Mucosa of descending colon (tissue), 3 donors: ENCODE results near the gene C2orf76. TPM values are rescaled to one million over a fixed set of nuclear protein-coding genes. Genes with fewer than 3 reads are reported as not detected.
"Not testable (repeated sequence)": the region's sequence is repeated elsewhere in the genome, so short reads cannot be mapped to it uniquely, and the experiment has no call there.

Experiments
- ATAC-seq: fragments of 200-7000 bp; cut with Tn5 transposase; one replicate; pipeline ENCODE4 v1.9.1; 2020; ENCODE audit warnings: mild to moderate bottlenecking, moderate library complexity
- DNase-seq, 3 donors: peaks; one replicate each; pipeline ENCODE4 v3.0.0-alpha.2; 2020
- H3K36me3 ChIP-seq: fragments of 200-600 bp; one replicate; pipeline ENCODE4 v1.8.0; 2021; ENCODE audit warnings: low read depth, mild to moderate bottlenecking
- H3K4me1 ChIP-seq: fragments of 200-600 bp; one replicate; pipeline ENCODE4 v1.8.0; 2021; ENCODE audit warnings: low read depth, mild to moderate bottlenecking
- H3K4me3 ChIP-seq: fragments of 200-600 bp; one replicate; pipeline ENCODE4 v1.8.0; 2021; ENCODE audit warnings: mild to moderate bottlenecking
- H3K9me3 ChIP-seq: fragments of 200-600 bp; one replicate; pipeline ENCODE4 v1.8.0; 2021; ENCODE audit warnings: mild to moderate bottlenecking
- intact Hi-C, 2 donors: fragments of 100-400 bp; cut with DNase I in 1 of 2; cut with micrococcal nuclease in 1 of 2; formaldehyde crosslinking; loops; one replicate each; pipeline versions ENCODE4 v1.11.0 to v1.11.1; 2022; cut with DNase I, micrococcal nuclease
- total RNA-seq, 3 donors: library from RNA; stranded (reverse); fragmentation: NEBNext Ultra II Directional in 2 of 3; extraction: Animal tissue kit (Norgen Biotek cat#: 25700) in 2 of 3; gene quantifications; one replicate each; pipeline versions ENCODE4 v1.2.1 to v1.2.4, GENCODE V29; 2021 to 2023
- TF ChIP-seq, protein P1 (sequence below): fragments of 200-600 bp; IDR thresholded peaks from one replicate; pipeline ENCODE4 v1.8.0; 2022; ENCODE audit warnings: antibody characterized with exemption, mild to moderate bottlenecking
- donor health status: DM: no; HTN: no; CAD: no; lungs with moderate emphysema.
- donor health status: DM: no; HTN: no; CAD: no.
- donor health status: DM: no; HTN: yes; CAD: no.

The C2orf76 gene
- total RNA-seq, 3 donors from 2014 or later, result 5.4 to 11.2 (median 5.5) TPM

DNA sequence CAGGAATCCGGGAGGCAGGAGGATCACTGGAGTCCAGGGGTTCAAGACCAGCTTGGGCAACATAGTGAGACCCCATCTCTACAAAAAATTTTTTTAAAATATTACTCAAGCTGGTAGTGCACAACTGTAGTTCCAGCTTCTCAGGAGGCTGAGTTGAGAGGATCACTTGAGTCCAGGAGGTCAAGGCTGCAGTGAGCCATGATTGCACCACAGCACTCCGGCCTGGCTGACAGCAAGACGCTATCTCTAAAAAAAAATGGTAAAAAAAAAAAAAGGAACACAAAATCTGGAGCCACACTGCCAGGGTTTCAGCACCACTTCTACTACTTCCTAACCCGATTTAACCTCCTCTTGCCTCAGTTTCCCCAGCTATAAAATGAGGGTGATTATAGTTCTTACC lies 86.0 kb downstream of the C2orf76 start:
- Histone ChIP-seq H3K9me3 (no peaks in the 10 kb centered on the region), H3K36me3 (no peaks in the 10 kb centered on the region), H3K4me3 (no peak overlapping the region), H3K4me1 (no peaks in the 10 kb centered on the region)
- intact Hi-C loops, result no loop called here
- ATAC-seq (no peak), DNase-seq (no peak)
- TF ChIP-seq, protein P1, sequence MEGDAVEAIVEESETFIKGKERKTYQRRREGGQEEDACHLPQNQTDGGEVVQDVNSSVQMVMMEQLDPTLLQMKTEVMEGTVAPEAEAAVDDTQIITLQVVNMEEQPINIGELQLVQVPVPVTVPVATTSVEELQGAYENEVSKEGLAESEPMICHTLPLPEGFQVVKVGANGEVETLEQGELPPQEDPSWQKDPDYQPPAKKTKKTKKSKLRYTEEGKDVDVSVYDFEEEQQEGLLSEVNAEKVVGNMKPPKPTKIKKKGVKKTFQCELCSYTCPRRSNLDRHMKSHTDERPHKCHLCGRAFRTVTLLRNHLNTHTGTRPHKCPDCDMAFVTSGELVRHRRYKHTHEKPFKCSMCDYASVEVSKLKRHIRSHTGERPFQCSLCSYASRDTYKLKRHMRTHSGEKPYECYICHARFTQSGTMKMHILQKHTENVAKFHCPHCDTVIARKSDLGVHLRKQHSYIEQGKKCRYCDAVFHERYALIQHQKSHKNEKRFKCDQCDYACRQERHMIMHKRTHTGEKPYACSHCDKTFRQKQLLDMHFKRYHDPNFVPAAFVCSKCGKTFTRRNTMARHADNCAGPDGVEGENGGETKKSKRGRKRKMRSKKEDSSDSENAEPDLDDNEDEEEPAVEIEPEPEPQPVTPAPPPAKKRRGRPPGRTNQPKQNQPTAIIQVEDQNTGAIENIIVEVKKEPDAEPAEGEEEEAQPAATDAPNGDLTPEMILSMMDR, result no peak

DNA sequence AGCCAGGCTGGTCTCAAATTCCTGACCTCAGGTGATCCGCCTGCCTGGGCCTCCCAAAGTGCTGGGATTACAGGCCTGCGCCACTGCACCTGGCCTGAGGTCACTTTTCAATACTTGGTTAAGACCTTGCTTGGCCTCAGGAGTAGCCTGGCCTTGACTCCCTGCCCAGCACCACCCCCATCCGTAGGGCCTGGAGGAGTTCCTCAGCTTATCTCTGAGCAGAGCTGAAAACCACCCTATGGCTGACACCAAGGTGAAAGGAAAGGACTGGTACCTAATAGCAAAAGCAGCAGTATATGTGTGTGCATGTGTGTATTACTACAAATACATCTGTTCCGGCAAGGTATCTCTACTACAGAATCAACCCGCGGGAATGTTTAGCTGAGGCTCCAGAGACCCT lies 87.0 kb downstream of the C2orf76 start:
- DNase-seq (no peak), ATAC-seq (no peak)
- Histone ChIP-seq H3K4me1 (no peaks in the 10 kb centered on the region), H3K36me3 (no peaks in the 10 kb centered on the region), H3K9me3 (no peaks in the 10 kb centered on the region), H3K4me3 (no peak overlapping the region)
- TF ChIP-seq, protein P1, result no peak
- intact Hi-C loops, result no loop called here

DNA sequence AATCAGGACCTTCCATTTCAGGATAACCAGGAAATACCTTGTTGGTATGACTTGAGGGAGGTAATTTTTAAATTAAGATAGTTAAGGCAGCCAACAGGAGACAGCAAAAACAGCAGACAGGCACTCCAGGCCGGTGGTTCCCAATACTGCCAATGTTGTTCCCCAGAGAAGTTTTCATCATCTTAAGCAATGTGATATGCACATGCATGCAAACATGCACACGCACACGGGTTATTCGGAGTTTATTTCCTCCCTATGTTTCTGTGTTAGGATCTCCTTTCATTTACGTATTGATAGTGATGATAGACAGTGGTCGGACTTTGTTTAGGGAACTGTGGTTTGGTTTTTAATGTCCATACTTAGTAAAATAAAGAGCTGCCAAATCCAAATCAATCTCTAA lies 87.7 kb downstream of the C2orf76 start:
- TF ChIP-seq, protein P1, result no peak
- intact Hi-C loops, result no loop called here
- ATAC-seq, result no peak
- Histone ChIP-seq H3K4me3 (no peak overlapping the region), H3K9me3 (no peaks in the 10 kb centered on the region), H3K4me1 (no peaks in the 10 kb centered on the region), H3K36me3 (no peaks in the 10 kb centered on the region)
- DNase-seq, result no peak

DNA sequence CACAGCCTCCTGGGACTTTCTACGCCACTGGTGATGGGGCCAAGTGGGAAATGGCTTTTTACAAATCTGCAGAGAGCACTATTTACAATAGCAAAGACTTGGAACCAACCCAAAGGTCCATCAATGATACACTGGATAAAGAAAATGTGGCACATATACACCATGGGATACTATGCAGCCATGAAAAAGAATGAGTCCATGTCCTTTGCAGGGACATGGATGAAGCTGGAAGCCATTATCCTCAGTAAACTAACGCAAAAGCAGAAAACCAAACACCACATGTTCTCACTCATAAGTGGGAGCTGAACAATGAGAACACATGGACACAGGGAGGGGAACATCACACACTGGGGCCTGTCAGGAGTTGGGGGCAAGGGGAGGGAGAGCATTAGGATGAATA lies 88.2 kb downstream of the C2orf76 start:
- H3K9me3 ChIP-seq, H3K36me3 ChIP-seq, DNase-seq, H3K4me1 ChIP-seq, ATAC-seq, intact Hi-C loops, H3K4me3 ChIP-seq: not testable (repeated sequence)

DNA sequence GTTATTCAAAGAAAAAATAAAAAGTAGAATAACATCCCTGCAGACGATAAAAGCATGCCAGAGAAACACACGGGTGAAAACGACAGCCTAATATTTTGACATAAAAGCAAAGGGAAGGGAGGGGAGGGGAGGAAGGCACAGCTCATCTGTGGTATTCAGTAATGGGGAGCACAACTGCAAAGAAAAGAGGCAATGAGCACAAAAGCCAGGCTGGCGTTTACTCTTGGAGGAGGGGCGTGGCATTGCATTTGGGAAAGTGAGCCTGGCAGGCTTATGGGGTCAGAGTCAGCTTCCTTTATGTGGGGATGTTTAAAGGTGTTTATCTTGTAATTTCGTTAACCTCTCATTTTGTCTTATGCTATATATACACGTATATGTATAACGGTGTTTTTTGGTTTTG lies 89.8 kb downstream of the C2orf76 start:
- DNase-seq, result no peak
- no peak for ATAC-seq
- intact Hi-C loops, result no loop called here
- no peaks in the 10 kb centered on the region for H3K4me1 ChIP-seq
- H3K9me3 ChIP-seq, result no peaks in the 10 kb centered on the region
- H3K36me3 ChIP-seq, result no peaks in the 10 kb centered on the region
- H3K4me3 ChIP-seq, result no peak overlapping the region
- TF ChIP-seq, protein P1, result no peak

DNA sequence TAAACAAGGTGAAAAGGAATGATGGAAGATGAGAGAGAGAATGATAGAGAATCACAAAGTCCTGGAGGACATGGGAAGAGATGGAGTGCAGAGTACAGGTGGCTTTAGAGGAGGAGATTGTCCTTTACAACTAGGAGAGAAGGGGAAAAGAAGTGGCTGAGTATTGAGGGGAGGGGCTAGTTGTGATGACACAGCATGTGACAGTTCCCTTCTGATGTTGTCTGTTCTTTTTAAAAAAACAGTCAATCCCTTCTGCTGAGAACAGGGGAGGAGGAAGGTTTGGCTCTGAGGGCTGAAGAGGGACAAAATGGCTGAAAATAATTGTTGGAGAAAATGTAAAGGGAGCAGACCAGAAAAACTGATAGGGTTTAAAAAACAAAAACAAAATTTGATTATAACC lies 99.0 kb downstream of the C2orf76 start:
- intact Hi-C loops, result no loop called here
- H3K4me3 ChIP-seq, result no peak overlapping the region
- TF ChIP-seq, protein P1, result no peak
- H3K9me3 ChIP-seq, result peaks cover 2% of the 10 kb centered on the region
- no peaks in the 10 kb centered on the region for H3K36me3 ChIP-seq
- DNase-seq, result no peak
- H3K4me1 ChIP-seq, result no peaks in the 10 kb centered on the region
- ATAC-seq, result no peak
